ENCODE results near the gene SNU13. TPM values are rescaled to one million over a fixed set of nuclear protein-coding genes. Genes with fewer than 3 reads are reported as not detected.

SNU13 gene
- total RNA-seq, 3 donors from 2014 or later (not counting 1 experiment from before 2014, with no cell fraction given) = 100.0 to 106 (median 101) TPM

DNA sequence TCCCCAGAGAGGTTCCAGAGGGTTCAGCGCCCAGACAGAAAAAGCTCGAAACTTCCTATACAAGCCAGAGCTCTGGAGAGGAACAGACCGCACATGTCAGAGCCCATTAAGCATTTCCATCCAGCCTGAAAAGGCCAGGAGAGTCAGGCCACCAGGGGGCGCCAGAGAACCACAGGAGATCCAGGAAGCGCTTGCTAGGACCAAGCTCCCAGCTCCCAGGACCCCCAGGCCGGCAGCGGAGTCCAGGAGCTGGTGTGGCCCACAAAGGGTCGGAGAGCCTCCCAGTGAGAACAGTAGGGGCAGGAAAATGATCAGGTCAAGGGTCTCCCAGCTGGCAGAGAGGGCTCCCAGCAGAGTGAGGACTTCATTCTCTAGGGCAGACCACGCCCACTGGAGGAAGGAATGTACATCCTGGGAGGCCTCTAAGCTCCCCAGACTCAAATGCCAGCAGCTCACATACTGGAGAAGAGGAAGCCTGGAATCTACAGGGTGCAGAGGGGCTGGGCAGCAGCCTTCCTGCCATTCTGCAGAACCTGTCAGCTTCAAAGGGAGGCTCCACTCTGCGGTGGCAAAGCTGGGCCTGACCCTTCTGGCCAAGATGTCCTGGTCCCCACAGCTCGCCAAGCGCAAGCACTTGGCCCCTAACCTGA lies 8.6 kb upstream of the SNU13 start:
- intact Hi-C loops (cut with micrococcal nuclease) = loop anchor here (1.0 kb wide), 3 partner anchors 160 to 260 kb away; no protein-coding TSS in a partner anchor
- TF ChIP-seq, protein P1, sequence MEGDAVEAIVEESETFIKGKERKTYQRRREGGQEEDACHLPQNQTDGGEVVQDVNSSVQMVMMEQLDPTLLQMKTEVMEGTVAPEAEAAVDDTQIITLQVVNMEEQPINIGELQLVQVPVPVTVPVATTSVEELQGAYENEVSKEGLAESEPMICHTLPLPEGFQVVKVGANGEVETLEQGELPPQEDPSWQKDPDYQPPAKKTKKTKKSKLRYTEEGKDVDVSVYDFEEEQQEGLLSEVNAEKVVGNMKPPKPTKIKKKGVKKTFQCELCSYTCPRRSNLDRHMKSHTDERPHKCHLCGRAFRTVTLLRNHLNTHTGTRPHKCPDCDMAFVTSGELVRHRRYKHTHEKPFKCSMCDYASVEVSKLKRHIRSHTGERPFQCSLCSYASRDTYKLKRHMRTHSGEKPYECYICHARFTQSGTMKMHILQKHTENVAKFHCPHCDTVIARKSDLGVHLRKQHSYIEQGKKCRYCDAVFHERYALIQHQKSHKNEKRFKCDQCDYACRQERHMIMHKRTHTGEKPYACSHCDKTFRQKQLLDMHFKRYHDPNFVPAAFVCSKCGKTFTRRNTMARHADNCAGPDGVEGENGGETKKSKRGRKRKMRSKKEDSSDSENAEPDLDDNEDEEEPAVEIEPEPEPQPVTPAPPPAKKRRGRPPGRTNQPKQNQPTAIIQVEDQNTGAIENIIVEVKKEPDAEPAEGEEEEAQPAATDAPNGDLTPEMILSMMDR (IDR thresholded peaks at IDR 0.05) = peak; percentile 98
- 31% methylated on average over 12 of the region's 12 CpGs for WGBS (ENCODE audit: insufficient coverage)
- no peaks in the 10 kb centered on the region for H3K9me3 ChIP-seq (ENCODE audit: control insufficient read depth, insufficient read depth, low read length)
- no peaks in the 10 kb centered on the region for H3K36me3 Mint-ChIP-seq
- peaks cover 3% of the 10 kb centered on the region for H3K36me3 ChIP-seq (ENCODE audit: control insufficient read depth, insufficient read depth, low read length)
- no peaks in the 10 kb centered on the region for H3K27me3 ChIP-seq (ENCODE audit: control insufficient read depth, insufficient read depth, low read length)
- peaks cover 6 to 13% of the 10 kb centered on the region in 2 donors for H3K4me1 Mint-ChIP-seq
- H3K4me3 ChIP-seq (ENCODE audit: low read length) = no peak overlapping the region
- H3K4me3 Mint-ChIP-seq = peak overlapping the region; percentile 61
- H3K9me3 Mint-ChIP-seq = no peaks in the 10 kb centered on the region
- H3K27me3 Mint-ChIP-seq (ENCODE audit: low read depth in 2 of 2) = no peaks in the 10 kb centered on the region
- peak overlapping the region; percentile 10 for H3K27ac ChIP-seq (ENCODE audit: low read length)
- peaks cover 18% of the 10 kb centered on the region for H3K4me1 ChIP-seq (ENCODE audit: control insufficient read depth, insufficient read depth, low read length)
- ATAC-seq (peak; percentile 80 to 83 (median 81)), DNase-seq (peak; percentile 91 to 92)
- peak overlapping the region; percentile 30 to 78 for H3K27ac Mint-ChIP-seq

DNA sequence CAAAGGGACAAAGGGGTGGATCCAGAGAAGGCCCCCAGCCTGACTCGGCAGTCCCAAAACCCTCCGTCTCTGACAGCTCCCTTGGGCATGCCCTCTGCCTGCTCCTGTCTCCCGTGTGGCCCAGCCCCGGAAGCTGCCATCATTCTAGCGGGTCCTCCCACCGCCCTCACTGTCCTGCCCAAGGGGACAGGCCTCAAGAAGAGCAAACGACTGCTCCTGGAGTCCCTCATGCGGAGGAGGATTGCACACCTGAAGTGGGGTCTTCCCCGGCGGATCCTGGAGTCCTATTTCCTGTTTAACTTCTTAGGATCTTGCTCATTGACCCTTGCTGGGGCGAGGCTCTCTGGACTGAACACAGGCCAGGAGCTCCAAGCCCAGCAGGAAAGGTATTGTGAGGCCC lies 8.0 kb upstream of the SNU13 start:
- Mint-ChIP-seq H3K27me3 (ENCODE audit: low read depth in 2 of 2) (no peaks in the 10 kb centered on the region), H3K4me3 (no peak overlapping the region), H3K9me3 (no peaks in the 10 kb centered on the region), H3K36me3 (no peaks in the 10 kb centered on the region), H3K4me1 (peaks cover 6 to 13% of the 10 kb centered on the region in 2 donors), H3K27ac (peak overlapping the region; percentile 30 to 78)
- Histone ChIP-seq H3K9me3 (ENCODE audit: control insufficient read depth, insufficient read depth, low read length) (no peaks in the 10 kb centered on the region), H3K36me3 (ENCODE audit: control insufficient read depth, insufficient read depth, low read length) (peaks cover 3% of the 10 kb centered on the region), H3K4me3 (ENCODE audit: low read length) (no peak overlapping the region), H3K27ac (ENCODE audit: low read length) (peak overlapping the region; percentile 10), H3K27me3 (ENCODE audit: control insufficient read depth, insufficient read depth, low read length) (no peaks in the 10 kb centered on the region), H3K4me1 (ENCODE audit: control insufficient read depth, insufficient read depth, low read length) (peaks cover 18% of the 10 kb centered on the region)
- TF ChIP-seq, protein P1 (IDR thresholded peaks at IDR 0.05) = no peak
- intact Hi-C loops (cut with micrococcal nuclease) = loop anchor here (1.0 kb wide), 3 partner anchors 161 to 261 kb away; no protein-coding TSS in a partner anchor
- ATAC-seq = no peak
- no peak for DNase-seq
- WGBS (ENCODE audit: insufficient coverage) = 81% methylated on average over 11 of the region's 11 CpGs

DNA sequence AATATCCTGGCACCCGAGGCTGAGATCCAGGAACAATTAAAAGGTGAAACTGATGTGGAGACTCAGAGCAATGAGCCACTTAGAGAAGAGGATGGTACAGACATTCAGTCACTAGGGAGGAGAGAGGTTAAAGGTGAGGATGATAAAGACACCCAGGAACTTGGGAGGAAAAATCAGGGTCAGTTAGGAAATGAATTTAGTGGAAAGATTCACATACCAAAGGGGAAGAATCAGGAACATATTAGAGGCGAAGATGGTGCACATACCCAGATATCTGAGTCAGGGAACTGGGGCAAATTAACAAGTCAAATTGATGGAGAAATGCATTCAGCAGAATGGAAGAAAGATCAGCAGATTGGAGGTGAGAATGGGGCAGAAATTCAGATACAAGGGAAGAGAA lies 6.5 kb upstream of the SNU13 start:
- peaks cover 6 to 17% of the 10 kb centered on the region in 2 donors for H3K4me1 Mint-ChIP-seq

More for the DNA sequence above, 6.5 kb upstream of the SNU13 start:
- H3K4me3 Mint-ChIP-seq = no peak overlapping the region
- peaks cover 18% of the 10 kb centered on the region for H3K4me1 ChIP-seq (ENCODE audit: control insufficient read depth, insufficient read depth, low read length)
- H3K9me3 ChIP-seq (ENCODE audit: control insufficient read depth, insufficient read depth, low read length) = no peaks in the 10 kb centered on the region
- H3K27me3 ChIP-seq (ENCODE audit: control insufficient read depth, insufficient read depth, low read length) = no peaks in the 10 kb centered on the region
- no peak for DNase-seq
- H3K27ac ChIP-seq (ENCODE audit: low read length) = no peak overlapping the region
- intact Hi-C loops (cut with micrococcal nuclease) = no loop called here
- 100% methylated on average over 2 of the region's 2 CpGs for WGBS (ENCODE audit: insufficient coverage)
- H3K9me3 Mint-ChIP-seq = no peaks in the 10 kb centered on the region
- no peaks in the 10 kb centered on the region for H3K36me3 Mint-ChIP-seq
- TF ChIP-seq, protein P1 (IDR thresholded peaks at IDR 0.05) = no peak
- H3K36me3 ChIP-seq (ENCODE audit: control insufficient read depth, insufficient read depth, low read length) = peaks cover 3% of the 10 kb centered on the region
- no peaks in the 10 kb centered on the region for H3K27me3 Mint-ChIP-seq (ENCODE audit: low read depth in 2 of 2)
- no peak overlapping the region for H3K4me3 ChIP-seq (ENCODE audit: low read length)
- ATAC-seq = no peak
- no peak overlapping the region for H3K27ac Mint-ChIP-seq

Data from natural killer cell (primary cell).